HG02870 (cell line): ENCODE data around the gene SPI1.
"Not testable (repeated sequence)": the region's sequence is repeated elsewhere in the genome, so short reads cannot be mapped to it uniquely, and the experiment has no call there.

Experiments used
- ATAC-seq: cut with Tn5 transposase; IDR thresholded peaks from one replicate; pipeline ENCODE4 v1.9.1; 2021; ENCODE audit warnings: mild to moderate bottlenecking, moderate library complexity; ENCODE audit not compliant: unreplicated experiment

Gene SPI1

DNA sequence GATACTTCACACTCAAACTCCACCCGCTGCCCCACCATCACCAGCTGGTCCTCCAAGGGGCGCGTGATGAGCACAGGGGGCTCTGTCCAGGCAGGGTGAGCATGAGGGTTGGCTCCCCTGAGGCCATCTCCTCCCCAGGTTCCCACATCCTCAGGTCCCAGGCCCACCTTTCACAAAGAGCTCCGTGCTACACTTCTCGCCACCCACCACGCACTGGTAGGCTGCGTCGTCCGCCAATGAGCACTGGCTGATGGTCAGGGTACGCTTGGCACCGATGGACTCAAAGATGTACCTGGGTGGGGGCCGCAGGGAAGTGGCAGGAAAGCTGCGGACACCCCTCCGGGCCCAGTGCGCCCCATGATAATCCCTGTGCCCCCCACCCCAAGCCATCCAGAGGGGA, 35.5 kb downstream of the SPI1 start:
- ATAC-seq, result no peak

DNA sequence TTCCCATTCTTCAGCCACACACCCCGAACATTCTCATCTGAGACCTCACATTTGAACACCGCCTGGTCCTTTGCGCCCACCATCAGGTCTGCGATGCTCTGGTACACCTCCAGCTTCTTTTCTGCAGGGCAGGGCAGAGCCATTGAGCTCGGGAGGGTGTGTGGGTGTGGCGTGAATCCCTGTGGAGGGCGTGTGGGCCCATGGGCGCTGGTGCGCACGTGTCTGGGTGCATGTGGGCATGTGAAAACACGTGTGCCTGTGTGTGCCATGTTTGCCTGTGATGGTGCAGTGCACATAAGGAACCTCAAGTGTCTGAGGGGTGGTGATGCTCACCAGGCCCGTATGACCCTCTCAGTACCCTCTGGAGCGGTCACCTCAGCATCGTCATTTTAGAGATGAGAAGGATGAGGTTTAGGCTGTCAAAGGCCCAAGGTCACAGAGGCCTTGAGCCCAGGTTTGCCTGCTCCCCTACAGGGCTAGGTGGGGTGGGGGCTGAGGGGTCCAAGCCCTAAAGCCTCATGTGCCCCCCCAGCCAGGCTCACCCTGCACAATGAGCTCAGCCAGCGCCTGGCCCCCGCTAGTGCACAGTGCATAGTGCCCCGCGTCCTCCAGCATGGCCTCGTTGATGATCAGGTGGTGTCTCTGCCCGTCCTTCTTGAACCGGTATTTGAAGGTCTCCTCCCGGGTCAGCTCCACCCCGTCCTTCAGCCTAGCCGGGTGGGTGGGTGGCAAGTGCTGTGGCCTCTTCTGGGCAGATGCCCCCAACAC, 36.1 kb downstream of the SPI1 start:
- ATAC-seq, result no peak

DNA sequence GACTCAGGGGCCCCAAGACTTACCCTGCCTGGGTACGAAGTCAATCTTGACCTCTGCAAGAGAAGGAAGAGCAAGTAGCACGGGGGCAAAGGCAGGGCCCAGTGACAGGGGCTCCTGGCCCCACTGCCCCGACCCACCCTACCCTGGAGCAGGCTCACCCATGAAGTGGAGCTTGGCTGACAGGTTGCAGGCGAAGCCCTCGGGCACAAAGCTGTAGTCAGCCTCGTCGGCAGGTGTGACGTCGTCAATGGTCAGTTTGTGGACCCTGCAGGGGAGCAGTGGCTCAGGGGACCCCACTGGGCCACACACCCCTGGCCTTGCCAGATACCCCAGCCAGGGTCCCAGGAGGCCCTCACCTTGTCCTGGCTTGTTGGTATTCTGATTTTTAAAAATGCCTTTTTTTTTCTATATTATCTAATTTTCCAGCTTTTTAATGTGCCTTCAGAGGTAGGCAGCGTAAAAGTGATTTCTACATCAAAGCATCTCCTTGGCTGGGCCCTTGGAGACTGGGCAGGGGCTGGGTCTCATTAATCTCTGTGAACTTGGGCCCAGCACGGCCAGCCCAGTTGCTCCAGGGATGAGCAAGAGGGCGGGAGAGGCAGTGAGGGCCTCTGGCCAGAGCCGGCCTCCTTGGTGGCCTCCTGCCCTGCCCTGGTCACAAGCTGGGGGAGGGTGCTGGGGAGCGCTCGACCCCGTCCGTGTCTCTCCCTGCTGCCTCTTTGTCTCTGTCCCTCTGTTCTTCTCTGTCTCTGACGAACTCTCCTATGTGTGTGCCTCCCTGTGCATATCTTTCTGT, 37.2 kb downstream of the SPI1 start:
- no peak for ATAC-seq

DNA sequence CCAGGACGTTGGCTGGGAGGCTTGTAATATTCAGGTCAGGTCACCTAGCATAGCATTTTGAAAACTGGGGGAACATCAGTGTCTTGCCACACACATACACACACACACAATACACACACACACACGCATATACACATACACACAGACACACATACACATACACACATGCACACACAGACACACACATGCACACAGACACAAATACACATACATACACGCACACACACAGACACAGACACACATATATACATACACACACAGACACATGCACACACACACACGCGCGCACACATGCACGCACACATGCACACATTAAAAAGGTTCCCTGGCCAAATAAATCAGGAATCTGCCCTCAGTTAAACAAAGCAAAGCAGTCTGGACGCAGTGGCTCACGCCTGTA, 38.3 kb downstream of the SPI1 start:
- no peak for ATAC-seq

DNA sequence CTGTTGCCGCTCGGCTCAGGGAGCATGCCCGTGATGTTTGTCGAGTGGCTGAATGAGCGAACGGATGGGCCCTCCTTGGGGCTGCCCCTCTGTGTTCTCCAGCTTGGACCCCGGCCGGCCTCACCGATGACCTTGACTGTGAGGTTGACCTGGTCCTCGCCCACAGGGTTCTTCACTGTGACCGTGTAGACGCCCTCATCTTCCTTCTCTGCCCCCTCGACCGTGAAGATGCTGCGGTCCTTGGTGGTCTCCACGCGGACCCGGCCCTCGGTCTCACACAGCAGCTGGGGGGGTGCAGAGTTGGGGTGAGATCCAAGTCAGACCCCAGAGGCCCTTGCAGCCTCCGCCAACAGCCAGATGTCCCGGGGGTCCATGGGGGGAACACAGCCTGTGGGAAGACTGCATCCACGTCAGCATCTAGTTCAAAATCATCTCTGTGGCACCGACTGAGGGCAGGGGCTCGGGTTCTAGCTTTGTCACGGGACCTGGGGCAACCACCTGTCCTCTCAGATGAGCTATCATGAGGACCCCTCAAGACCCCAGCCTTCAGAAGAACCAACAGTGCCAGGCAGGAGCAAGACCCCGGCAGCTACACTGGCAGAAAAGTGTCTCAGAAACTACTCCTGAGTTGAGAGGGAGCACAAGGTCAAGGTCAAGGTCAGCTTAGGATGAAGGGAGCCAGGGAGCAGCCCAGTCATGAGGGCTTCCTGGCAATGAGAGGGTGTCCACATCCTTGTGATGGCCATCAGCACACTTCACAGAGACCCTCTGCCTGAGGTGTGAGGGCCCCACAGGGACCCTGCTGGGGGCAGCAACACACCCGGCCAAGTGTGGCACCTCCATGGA, 39.7 kb downstream of the SPI1 start:
- no peak for ATAC-seq

DNA sequence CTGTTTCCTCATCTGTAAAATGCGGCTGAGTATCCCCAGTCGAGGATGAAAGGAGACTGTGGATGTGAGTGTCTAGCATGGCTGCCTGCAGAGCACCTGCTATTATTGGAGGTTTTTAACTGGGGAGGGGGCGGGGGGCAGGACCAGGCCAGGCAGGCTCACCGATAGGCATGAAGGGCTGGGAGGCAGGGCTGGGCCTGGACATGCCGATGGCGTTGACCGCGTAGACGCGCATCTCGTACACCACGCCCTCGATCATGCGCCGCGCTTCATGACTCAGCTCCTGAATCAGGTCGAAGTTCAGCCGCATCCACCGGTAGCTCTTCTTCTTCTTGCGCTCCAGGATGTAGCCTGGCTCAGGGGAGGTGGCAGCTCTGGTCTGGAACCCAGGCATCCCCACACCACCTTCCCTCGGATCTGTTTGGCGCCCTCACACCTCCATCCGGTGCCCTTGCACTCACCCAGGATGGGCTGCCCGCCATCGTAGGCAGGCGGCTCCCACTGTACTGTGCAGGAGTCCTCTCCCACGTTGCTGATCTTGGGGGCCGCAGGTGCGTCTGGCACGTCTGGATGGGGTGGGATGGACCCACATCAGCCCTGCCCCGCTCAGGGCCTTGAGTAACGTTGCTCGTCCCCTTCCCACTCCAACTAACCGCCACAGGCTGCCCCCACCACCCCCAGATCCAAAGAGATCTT, 41.0 kb downstream of the SPI1 start:
- no peak for ATAC-seq

DNA sequence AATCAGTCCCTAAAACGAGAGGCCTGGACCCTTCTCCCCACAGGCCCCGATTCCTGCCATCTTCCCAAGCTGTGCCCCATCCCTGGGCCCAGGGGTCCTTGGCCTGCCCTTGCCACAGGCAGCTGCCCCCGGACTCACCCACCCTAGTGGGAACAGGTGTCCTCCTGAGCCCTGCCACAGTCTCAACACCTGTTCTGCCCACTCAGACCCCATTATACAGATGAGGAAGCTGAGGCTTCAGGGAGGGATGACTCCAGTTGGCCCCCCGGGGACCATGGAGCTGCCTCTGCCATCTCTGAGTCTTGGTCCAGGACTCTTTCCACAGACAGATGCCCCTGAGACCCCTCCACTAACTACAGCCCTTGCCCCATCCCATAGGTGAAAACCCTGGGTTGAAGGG, 41.8 kb downstream of the SPI1 start:
- ATAC-seq, result no peak

DNA sequence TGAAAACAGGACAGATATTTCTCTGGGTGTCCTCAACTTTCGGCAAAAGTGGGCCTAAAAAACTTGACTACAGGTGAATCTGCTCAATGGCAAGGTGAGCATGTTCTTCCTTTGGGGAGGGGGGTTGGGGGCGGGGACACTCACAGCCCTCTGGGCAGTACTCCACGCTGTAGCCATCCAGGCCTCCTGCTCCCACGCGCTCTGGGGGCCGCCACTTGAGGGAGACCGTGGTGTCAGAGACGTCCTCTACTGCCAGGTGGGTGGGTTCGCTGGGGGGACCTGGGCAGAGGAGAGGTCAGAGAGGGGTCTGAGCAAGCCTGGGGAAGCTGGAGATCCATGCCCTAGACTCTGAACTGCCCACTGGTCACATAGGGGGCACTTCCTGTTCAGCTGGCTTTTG, 42.6 kb downstream of the SPI1 start:
- no peak for ATAC-seq

DNA sequence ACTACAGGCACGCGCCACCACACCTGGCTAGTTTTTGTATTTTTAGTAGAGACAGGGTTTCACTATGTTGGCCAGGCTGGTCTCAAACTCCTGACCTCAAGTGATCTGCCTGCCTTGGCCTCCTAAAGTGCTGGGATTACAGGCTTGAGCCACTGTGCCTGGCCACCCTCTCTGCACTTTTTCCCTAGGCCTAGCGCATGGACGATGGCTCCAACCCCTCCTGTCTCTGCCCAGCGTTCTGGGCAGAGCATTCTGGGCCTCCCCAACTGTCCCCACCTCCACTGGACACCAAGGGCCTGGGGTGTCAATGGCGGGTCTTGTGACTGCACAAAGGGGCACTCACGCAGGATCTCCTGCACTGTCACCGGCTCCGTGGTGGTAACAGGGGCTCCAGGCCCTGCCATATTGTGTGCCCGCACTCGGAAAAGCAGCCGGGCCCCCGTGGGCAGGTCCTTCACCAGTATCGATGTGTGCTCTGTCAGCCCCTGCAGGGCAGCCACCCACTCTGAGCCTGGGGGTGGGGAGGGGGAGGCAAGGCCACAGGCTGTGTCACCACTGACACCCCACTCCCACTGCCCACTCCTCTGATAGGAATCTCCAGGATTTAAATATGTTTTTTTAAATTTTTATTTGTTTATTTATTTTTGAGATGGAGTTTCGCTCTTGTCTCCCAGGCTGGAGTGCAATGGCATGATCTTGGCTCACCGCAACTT, 43.5 kb downstream of the SPI1 start:
- not testable (repeated sequence) for ATAC-seq

DNA sequence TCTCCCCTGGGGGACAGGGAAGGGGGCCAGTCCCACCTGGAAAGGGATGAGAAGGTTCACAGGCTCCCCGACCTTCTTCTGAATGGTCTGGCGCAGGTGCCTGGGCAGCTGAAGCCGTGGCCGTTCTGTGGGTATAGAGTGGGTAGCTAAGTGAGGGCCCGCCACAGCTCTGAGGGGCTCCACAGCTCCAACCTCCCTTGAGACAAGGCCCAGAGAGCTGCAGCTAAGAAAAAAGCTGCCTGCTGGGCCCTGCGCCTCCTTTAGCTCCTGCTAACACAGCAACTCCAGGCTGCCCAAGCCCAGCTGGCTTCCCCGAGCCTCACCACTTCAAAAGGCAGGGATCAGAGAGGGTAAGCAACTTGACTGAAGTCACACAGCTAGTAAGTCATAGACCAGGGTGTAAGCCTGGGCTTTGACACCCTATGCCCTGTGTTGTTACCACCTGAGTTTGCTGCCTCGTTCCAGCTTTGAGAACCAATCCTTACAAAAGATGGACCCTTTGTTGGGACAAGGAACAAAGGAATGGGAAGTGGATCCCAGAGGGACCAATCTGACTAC, 44.4 kb downstream of the SPI1 start:
- ATAC-seq, result no peak

DNA sequence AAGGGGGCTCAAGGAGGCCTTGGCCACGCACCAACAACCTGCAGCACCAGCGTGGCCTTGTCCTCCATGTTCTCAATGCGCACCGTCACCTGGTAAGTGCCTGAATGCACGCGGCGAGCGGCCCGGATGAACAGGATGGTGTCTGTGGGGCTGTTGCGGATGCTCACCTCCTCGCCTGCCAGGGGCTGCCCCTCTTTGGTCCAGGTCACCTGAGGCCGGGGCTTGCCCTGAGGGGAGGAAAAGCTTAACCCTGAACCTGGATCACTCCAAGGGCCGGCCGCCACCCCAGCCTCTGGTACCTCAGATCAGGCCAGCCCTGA, 44.9 kb downstream of the SPI1 start:
- ATAC-seq, result no peak

DNA sequence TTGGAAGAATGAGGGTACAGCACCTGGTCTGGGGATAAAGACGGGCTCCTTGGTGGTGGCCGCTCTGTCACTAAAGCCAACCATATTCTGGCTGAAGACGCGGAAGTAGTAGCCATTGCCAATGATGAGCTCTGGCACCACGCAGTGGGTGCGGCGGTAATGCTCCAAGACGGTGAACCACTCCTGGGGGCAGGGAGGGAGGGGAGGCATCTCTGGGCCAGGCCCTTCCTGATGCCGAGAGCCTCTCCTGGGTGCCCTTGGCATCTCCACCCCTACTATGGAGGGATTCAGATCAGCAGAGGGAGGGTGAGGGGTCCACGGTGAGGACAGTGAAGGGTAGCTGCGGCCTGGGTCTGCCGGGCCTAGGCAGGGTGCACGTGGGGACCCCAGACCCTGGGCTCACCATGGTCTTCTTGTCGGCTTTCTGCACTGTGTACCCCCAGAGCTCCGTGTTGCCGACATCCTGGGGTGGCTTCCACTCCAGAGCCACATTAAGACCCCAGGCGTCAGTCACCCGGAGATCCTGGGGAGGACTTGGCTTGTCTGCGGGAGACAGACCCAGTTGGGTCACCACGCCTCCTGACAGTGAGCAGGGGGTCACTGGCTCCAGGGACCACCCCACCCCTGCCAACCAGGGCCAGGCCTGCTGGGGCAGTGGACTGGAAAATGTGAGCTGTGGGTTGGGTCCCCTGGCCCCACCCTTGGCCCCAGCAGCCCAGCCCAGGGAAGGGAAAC, 45.4 kb downstream of the SPI1 start:
- no peak for ATAC-seq

DNA sequence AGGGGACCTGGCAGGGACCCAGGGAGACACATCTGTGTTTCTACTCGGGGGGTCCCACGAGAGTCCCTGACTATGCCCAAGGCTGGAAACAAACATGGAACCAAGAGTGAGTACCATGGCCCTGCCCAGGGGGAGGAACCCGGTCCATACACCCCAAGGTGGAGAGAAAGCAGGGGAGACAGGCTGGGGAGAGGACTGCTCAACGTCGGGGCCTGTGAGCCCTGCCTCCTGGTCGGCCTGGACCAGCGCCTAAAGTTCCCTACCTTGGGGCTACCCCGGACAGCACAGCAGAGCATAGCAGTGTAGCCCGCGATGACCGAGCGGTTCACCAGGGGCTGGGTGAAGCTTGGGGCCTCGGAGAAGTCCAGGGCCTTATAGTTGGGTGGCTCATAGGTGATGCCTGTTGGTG, 46.0 kb downstream of the SPI1 start:
- no peak for ATAC-seq

DNA sequence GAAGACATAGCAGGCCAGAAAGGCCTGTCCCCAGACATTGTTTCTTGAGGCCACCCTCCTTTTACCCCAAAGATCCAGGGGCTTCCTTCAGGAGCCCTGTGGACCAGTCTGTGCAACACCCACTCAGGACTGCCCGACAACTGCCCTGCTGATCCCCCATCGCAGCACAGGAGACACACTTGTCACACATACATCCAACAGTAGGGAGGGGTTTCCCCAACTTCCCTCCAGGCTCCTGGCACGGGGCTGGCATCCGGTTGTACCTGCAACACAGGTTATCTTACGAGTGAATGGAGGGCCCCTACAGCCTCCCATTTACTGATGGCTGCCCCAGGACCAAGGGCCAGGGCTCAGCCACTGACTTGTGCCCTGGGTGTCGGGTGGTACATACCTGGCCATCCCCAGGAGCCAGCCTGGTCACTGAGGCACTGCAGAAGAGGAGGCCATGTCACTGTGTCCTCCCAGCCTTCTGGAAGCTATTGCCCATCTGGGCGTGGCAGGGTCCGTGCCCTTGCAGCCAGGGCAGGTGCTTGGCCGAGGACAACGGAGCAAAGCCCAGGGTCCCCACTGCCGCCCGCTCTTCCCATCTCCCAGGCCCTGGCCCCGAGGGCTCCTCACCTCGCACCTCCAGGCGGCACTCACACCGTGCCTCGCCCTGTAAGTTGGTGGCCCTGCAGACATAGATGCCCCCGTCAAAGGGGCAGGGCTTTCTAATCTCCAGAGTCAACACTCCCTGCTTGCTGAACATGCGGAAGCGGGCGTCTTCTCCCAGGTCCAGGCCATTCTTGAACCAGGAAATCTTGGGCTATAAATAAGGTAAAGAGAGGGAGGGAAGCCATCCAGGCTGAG, 46.7 kb downstream of the SPI1 start:
- no peak for ATAC-seq

DNA sequence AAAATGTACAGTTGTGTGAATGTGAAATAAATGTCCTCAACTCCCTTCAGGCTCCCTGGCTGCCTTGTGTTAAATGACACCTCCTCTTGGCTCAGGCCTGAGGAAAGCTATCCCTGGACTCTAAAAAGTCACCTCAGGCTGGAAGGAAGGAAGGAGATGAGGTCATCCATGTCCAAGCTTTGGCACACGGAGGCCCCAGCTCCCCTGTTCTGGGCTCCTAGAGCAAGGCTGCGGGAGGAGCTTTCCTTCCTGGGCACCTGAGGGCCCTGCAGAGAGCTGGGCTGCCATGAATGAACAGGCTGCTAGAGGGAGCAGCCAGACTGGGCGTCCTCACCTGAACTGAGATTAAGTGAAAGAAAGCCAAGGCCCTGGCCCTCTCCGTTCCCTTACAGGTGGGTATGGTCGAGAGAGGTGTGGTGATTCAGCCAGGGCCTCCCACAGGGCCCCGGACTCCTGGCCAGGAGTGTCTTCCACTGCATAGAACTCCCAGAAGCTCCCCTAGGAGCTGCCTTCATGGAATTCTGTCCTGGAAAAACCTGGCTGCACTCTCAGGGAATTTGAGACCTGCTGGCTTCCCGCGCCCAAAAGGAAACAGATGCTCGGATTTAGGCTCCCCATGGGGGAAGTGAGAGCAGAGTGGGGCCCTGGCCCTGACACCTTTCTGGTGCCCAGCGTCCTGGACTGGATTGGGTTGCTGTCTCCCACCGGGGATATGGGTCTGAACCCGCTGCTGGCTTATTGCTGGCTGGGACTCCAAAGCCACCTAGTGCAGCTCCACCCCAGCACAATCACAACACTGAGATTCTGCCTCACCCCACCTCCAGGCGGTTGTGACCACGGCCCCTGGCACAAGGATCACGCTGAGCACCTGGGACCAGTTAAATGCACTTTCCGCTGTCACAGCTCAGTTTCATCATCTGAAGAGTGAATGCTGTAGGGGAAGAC, 48.1 kb downstream of the SPI1 start:
- ATAC-seq, result no peak

DNA sequence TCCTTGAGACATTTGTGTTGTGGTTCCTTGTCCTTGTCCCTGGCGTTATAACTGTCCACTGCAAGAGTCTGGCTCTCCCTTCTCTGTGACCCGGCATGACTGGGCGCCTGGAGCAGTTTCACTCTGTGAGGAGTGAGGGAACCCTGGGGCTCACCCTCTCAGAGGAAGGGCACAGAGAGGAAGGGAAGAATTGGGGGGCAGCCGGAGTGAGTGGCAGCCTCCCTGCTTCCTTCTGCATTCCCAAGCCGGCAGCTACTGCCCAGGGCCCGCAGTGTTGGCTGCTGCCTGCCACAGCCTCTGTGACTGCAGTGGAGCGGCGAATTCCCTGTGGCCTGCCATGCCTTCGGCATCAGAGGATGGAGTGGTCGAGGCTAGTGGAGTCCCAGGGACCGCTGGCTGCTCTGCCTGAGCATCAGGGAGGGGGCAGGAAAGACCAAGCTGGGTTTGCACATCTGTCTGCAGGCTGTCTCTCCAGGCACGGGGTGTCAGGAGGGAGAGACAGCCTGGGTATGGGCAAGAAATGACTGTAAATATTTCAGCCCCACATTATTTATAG, 48.8 kb downstream of the SPI1 start:
- no peak for ATAC-seq
